Measurements from ENCODE around the gene ATP6V1C2.

DNA sequence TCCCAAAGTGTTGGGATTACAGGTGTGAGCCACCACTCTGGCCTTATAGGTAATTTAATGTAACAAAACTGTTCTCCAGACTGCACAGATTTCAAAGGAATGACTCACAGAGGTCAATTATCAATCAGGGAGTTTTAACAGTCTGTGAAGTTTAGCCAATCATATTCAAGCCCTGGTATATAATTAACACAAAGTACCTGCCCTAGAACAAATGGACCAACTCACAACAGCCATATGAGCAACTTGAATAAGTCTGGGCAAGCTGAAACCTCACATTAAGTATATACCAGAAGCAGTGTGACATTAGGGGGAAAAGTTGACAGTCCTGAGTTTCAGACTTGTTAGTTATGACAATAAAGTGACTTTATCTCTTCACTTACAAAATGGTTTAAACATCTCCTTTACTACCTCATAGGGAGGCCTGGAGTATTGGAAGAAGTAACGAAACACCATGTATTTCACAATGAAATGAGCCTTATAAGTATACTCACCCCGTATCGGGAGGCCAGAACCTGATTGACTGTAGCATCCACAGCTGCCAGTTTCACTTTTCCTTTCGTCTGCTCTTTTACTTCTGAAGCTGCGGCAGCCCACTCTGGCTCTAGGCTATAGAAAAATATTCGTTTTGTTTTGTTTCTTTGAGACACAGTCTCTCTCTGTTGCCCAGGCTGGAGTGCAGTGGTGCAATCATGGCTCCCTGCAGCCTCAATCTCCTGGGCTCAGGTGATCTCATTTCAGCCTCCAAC lies 69.0 kb downstream of the ATP6V1C2 start:
- TF ChIP-seq EZH2phosphoT487 (IDR thresholded peaks at IDR 0.05; ENCODE audit: borderline replicate concordance, low read length) (no peak), EZH2 (IDR thresholded peaks at IDR 0.05; ENCODE audit: low read length, unreplicated experiment) (no peak)
- TF ChIP-seq, protein P1, sequence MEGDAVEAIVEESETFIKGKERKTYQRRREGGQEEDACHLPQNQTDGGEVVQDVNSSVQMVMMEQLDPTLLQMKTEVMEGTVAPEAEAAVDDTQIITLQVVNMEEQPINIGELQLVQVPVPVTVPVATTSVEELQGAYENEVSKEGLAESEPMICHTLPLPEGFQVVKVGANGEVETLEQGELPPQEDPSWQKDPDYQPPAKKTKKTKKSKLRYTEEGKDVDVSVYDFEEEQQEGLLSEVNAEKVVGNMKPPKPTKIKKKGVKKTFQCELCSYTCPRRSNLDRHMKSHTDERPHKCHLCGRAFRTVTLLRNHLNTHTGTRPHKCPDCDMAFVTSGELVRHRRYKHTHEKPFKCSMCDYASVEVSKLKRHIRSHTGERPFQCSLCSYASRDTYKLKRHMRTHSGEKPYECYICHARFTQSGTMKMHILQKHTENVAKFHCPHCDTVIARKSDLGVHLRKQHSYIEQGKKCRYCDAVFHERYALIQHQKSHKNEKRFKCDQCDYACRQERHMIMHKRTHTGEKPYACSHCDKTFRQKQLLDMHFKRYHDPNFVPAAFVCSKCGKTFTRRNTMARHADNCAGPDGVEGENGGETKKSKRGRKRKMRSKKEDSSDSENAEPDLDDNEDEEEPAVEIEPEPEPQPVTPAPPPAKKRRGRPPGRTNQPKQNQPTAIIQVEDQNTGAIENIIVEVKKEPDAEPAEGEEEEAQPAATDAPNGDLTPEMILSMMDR (conservative IDR thresholded peaks at IDR 0.05; ENCODE audit: low read depth, low read length) = no peak
